GM21723 (cell line): Measurements from ENCODE around the gene PCDH12.
"Not testable (repeated sequence)": the region's sequence is repeated elsewhere in the genome, so short reads cannot be mapped to it uniquely, and the experiment has no call there.

ENCODE experiments used
- ATAC-seq: cut with Tn5 transposase; IDR thresholded peaks from one replicate; pipeline ENCODE4 v1.9.1; 2021; ENCODE audit warnings: mild to moderate bottlenecking, moderate library complexity; ENCODE audit not compliant: unreplicated experiment

PCDH12 gene

GRCh38 chr5:141941307-141941706 is 16.7 kb downstream of the PCDH12 start:
- ATAC-seq = no peak

- no peak for ATAC-seq
Measured at GRCh38 chr5:141940695-141941271, 17.2 kb downstream of the PCDH12 start.

GRCh38 chr5:141935538-141935937 is 22.5 kb downstream of the PCDH12 start:
- no peak for ATAC-seq

DNA sequence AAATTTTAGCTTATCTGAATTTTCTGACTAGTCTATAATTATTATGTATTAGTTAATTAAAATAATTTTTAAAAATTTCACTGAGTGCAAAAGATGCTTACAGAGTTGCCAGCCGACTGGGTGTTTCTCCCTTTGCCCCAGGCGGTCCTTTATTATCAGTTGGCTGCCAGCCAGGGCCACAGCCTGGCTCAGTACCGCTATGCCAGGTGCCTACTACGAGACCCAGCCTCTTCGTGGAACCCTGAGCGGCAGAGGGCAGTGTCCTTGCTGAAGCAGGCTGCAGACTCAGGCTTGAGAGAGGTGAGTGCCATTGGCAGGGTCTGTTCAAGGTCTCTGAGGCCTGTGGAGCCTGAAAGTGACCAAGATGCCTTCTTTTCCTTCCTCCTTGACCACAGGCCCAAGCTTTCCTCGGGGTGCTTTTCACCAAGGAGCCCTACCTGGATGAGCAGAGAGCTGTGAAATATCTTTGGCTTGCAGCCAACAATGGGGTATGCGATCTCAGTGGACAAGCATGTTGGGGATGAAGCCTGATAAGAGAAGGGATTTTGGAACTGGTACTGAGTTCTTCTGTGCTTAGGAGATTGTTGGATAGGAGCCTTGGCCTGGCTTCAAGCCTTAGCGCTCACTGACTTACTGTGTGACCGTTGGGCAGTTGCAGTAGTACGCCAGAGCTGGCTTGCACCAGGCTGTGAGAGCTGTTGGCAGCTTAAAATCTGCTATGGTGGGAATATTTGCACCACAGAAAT is 23.7 kb downstream of the PCDH12 start:
- no peak for ATAC-seq

- ATAC-seq = no peak
Measured at GRCh38 chr5:141933151-141933550, 24.9 kb downstream of the PCDH12 start.

DNA sequence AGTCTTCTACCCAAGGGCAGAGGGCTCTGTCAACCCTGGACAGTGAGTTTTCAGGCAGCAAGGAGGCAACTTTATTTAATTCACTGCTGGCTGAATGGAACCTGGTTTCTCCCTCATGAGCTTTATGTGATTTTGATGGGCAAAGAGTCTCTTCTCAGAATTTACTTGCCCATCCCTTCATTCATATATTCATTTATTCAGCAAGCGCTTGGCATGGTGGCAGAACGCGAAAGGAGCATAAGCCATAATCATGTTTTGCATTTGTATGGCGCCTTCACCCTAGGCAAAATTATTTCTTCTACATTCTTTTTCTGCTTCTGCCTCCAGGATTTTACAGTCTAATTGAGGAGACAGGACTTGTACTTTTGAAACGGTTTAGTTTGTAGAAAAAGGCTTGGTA is 26.3 kb downstream of the PCDH12 start:
- no peak for ATAC-seq

GRCh38 chr5:141929398-141930058 is 28.5 kb downstream of the PCDH12 start:
- ATAC-seq = no peak

- ATAC-seq = no peak
Measured at GRCh38 chr5:141928051-141928450, 30.0 kb downstream of the PCDH12 start.

- no peak for ATAC-seq
Measured at GRCh38 chr5:141926434-141926833, 31.6 kb downstream of the PCDH12 start.

DNA sequence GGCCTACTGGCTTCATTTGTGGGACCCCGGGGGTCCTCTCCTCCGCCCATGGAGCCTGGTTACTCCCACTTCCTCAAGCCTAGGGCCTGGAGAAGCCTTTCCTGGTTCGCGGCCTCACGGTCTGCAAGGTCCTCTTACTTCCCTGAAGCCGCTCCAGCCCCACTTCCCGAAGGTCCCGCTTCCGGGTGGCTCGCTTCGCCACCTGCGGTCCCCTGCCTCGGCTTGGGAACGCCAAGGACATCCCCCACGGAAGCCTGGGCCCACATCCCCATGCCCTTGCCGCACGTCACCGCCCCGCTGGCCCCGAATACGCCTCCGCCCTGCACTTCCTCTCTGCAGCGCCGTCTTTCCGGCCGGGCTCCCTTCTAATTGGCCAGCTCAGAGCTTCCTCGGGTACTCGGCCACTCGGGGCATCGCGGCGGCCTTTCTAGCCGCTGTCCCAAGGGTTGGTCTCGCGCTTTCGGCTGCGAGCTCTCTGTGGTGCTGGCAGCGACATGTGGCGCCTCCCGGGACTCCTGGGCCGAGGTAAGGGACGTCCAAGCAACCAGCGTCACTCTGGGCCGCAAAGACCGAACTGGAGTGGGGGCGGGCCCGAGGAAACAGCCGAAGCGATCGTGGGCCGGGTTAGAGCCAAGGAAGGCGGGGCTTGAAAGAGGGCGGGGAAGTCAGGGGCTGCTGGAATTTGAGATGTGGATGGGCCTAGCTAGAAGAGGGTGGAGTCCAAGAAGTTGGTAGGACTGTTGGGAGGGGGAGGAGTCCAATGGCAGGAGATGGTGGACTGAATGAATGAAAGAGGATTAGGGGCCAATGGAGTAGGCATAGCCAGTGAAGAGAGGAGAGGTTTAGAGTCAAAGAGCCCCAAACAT is 34.3 kb downstream of the PCDH12 start, which contains the start of gene DELE1:
DELE1 (plus strand) TSS at position 424 of the 866 bp plus-strand sequence; CDS start at position 495, 71 bp downstream.
- peak; percentile 99 for ATAC-seq

DNA sequence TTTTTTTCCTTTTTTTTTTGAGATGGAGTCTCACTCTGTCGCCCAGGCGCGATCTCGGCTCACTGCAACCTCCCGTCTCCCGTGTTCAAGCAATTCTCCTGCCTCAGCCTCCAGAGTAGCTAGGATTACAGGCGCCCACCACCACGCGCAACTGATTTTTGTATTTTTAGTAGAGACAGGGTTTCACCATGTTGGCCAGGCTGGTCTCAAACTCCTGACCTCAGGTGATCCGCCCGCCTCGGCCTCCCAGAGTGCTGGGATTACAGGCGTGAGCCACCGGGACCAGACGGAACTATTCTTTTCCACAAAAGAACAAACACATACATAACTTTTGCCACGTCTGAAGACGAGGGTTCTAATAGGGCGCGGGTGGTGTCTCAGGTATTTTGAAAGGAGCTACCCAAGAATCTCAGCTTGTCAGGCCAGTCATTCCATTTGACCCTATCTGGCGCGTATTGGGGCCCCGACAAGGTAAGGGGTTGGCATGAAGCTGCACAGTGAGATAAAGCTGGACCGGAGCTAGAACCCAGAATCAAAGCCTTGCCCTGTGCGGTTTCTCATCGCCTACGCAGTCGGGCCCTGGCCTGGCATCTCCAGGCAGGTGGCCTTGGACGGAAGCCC is 35.1 kb downstream of the PCDH12 start:
- ATAC-seq = not testable (repeated sequence)

DNA sequence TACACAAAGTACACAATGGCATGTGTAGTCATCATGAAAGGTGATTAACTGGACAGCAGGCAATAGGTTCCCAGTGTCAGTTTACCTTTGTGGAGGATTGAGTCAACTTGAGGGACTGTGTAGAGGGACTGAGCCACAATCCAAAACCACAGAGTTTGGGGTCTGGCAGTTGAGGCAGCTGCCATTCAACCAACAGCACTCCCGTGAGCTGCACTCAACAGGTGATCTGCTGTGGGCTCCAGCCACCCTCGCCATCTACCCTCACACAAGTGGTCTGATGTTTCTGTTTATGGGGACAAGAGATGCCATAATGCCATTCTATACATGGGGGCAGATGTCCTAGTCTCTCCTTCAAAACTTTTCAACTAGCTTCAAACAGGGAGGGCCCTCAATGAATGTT is 37.2 kb downstream of the PCDH12 start:
- ATAC-seq = no peak

- no peak for ATAC-seq
Measured at GRCh38 chr5:141919218-141920119, 38.5 kb downstream of the PCDH12 start.

DNA sequence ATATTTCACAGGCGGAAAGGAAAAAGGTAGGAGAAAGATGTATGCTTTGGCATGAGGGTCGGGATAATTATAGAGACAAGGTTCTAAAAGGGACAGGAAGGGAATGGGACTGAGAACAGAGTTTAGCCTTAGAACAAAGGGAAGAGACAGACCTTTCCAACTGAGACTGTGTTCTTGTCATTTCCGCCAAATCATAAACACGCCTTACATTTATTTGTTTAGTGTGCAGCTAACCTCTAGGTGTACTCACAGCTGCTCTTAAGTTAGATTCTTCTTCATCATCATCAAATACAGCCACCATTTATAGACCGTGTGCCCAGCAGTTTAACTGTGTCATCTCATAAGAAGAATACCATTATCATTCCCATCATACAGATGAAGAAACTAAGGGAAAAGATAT is 40.2 kb downstream of the PCDH12 start:
- ATAC-seq = no peak

DNA sequence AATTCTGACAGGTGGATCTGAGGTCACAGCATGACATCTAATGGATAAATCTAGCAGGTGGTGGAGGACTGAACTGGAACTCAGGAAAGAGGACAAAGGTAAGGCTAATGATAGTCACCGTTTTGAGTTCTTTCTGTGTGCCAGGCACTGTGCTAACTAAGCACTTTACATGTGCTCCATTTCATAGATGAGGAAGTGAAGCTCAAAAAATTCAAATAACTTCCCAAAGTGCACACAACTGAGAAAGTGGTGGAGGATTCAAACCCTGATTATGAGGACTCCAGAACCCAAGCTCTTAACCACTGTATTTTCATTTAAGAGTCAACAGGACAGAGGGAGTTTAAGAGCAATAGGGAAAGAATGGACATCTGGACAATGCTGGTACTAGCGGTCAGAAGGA is 41.5 kb downstream of the PCDH12 start:
- ATAC-seq = no peak

DNA sequence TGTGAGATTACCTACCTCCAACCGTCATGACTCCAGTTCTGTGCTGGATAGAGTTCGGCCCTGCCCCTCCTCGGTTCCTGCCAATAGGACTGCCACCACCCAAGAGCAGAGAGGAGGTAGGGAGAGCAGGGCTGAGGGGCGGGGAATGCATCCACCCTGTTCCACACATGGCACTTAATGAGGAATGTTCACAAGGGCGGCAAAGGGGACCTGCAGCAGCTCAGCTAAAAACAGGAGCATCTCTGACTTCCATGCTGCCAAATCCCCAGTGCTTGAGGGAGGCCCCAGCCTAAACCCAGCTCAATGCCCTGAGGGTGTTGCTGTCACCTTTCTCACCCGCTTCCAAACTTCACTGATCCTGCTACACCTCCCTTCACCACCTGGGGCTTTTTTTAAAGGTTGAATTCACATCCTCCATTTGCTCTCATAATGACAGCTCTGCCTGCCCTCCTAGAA is 42.1 kb downstream of the PCDH12 start:
- no peak for ATAC-seq

DNA sequence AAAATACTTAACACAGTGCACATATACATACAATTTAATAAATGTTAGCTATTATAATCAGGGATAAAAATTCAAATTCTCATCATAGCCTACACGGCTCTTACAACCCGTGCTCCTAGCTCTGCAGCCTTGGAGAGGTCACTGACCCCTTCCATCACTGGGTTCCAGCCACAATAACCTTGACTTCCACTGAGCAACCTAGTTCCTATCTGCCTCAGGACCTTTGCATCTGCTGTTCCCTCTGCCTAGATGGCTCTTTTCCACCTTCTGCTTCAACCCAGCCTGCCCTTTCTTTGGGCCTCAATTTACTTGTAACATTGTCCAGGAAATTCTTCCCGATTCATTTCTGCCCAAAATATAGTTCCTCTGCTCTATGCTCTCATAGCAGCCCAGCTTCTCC is 43.2 kb downstream of the PCDH12 start:
- ATAC-seq = no peak

DNA sequence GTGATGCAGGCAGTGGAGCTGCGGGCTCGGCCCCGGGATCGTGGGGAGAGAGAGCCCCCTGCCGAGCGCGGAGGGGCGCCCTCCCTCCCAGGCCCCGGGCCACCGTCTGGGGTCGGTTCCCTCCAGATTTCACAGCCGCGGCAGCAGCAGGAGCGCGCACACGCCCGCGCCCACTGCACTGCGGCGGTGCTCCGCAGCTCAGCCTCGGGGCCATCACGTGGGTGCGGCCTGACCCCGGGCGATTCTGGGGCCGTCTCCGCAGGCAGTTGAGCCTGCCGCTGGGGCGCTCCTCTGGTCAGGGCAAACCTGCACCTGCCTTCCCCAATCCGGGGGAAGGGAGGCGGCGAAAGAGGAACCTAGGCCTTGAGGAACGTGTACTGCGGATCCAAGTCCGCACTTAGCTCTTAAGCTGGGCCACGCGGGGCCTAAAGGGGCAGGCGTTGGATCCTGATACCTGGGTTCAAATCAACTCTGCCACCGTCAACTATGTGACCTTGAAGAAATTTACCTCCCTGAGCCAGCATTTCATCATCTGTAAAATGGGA is 43.7 kb downstream of the PCDH12 start:
- peak; percentile 78 for ATAC-seq

DNA sequence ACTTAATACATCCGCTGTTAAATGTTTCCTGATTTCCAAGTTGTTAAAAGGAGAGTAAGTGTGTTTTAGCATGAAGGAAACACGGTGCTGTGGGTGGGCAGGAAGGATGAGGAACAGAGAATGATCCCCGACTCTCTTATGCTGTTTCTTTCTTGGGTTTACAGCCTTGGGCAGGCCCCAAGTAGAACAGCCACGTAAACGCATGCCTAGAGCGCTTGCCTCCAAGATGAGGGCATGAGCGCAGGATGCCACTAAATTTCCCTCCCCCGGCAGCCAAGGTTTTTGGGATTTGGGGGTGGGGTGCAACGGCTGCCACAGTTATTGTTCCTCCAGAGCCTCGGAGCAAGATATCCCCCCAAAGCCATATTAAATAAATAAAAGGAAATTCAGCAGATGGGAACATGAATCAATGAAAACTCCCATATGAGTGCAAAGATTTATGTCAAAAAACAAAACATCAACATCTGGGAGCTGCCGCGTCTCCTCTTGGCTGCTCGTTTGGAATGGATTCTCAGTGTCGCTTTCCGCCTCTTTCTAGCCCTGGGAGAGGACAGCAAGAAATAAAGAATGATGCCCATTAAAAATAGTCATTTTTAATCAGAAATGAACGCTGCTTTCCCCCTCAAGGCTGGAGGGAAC is 44.3 kb downstream of the PCDH12 start:
- no peak for ATAC-seq
